Endodermal cell (in vitro differentiated cells): ENCODE measurements around the gene TCEANC2. TPM values are rescaled to one million over a fixed set of nuclear protein-coding genes. Genes with fewer than 3 reads are reported as not detected.

Experiments
- DNase-seq: peaks from one replicate; pipeline ENCODE4 v3.0.0-alpha.2; 2017
- H3K27ac ChIP-seq: 2 replicates; pipeline ENCODE4 v1.5.1; 2013; ENCODE audit warnings: mild to moderate bottlenecking, low read depth, low read length, moderate library complexity
- H3K27me3 ChIP-seq: 2 replicates; pipeline ENCODE4 v1.6.1; 2013; ENCODE audit warnings: mild to moderate bottlenecking, low read length, moderate library complexity; ENCODE audit not compliant: insufficient read depth, control insufficient read depth, poor library complexity, severe bottlenecking
- H3K36me3 ChIP-seq: 2 replicates; pipeline ENCODE4 v1.7.0; 2013; ENCODE audit warnings: mild to moderate bottlenecking, low read length, moderate library complexity; ENCODE audit not compliant: control insufficient read depth, insufficient read depth
- H3K4me1 ChIP-seq: one replicate; pipeline ENCODE4 v1.7.0; 2013; ENCODE audit warnings: low read length; ENCODE audit not compliant: control insufficient read depth, insufficient read depth
- H3K4me3 ChIP-seq: 2 replicates; pipeline ENCODE4 v1.5.1; 2013; ENCODE audit warnings: mild to moderate bottlenecking, low read length, moderate library complexity
- H3K9ac ChIP-seq: 2 replicates; pipeline ENCODE4 v1.6.1; 2013; ENCODE audit warnings: mild to moderate bottlenecking, low read length, moderate library complexity; ENCODE audit not compliant: poor library complexity, severe bottlenecking; ENCODE audit errors: extremely low read depth
- H3K9me3 ChIP-seq: 2 replicates; pipeline ENCODE4 v1.6.1; 2013; ENCODE audit warnings: mild to moderate bottlenecking, low read length, moderate library complexity; ENCODE audit not compliant: control insufficient read depth
- H3K27ac Mint-ChIP-seq: 2 replicates; pipeline ENCODE4 v1.8.0; 2020; ENCODE audit warnings: mixed read lengths
- H3K27me3 Mint-ChIP-seq: 2 replicates; pipeline ENCODE4 v1.8.0; 2021; ENCODE audit warnings: mild to moderate bottlenecking, mixed read lengths; ENCODE audit not compliant: insufficient read depth
- H3K36me3 Mint-ChIP-seq: 2 replicates; pipeline ENCODE4 v1.8.0; 2020; ENCODE audit warnings: low read depth, mixed read lengths
- H3K4me1 Mint-ChIP-seq: 2 replicates; pipeline ENCODE4 v1.8.0; 2020; ENCODE audit warnings: mixed read lengths
- H3K4me3 Mint-ChIP-seq: 2 replicates; pipeline ENCODE4 v1.8.0; 2020; ENCODE audit warnings: mild to moderate bottlenecking, moderate library complexity, mixed read lengths
- H3K9me3 Mint-ChIP-seq: 2 replicates; pipeline ENCODE4 v1.8.0; 2020; ENCODE audit warnings: mild to moderate bottlenecking, mixed read lengths
- CTCF ChIP-seq: fragments of 200-600 bp; sonication (generic); conservative IDR thresholded peaks from 2 replicates; pipeline ENCODE4 v1.5.0; 2021; ENCODE audit warnings: antibody characterized with exemption, mild to moderate bottlenecking
- WGBS, 2 experiments: methylation state at CpG; one replicate each; pipeline versions ENCODE4 v1.1.5 to v1.1.7; 2013; ENCODE audit warnings: missing lambda C conversion rate in 2 of 2, mixed read lengths in 1 of 2; ENCODE audit not compliant: insufficient coverage in 1 of 2, insufficient read length in 1 of 2; 5-methylcytosine and 5-hydroxymethylcytosine counted together
- total RNA-seq, 2 donors: library from RNA; stranded (reverse); fragmentation: NEBNext Ultra II Directional in 1 of 2; extraction: Animal tissue kit (Norgen Biotek cat#: 25700) in 1 of 2; gene quantifications; 2 replicates in 1 of 2; 3 replicates in 1 of 2; pipeline ENCODE4 v1.2.1, GENCODE V29; 2021

Gene TCEANC2
- total RNA-seq, 2 donors from 2014 or later: 5.9 to 6.6 TPM

DNA sequence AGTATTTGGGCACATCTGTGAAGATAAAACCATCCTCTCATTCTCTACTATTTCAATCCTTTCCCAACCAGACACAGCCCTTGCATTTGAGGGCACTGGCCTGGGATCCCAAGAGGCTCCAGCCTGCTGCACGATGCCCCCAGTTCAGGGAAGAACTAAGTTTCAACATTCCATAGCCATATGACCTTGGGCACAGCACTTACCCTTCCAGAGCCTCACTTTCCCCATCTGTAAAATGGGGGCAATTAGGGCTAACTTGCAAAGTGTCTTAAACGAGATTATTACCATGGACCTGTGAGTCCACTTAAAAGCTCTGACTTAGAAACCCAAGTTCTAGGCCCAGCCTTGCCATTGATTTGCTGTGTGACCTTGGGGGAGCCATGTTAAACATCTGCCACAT is 76.5 kb downstream of the TCEANC2 start:
- 79 to 93% methylated on average over 2 of the region's 2 CpGs for WGBS, 2 experiments

DNA sequence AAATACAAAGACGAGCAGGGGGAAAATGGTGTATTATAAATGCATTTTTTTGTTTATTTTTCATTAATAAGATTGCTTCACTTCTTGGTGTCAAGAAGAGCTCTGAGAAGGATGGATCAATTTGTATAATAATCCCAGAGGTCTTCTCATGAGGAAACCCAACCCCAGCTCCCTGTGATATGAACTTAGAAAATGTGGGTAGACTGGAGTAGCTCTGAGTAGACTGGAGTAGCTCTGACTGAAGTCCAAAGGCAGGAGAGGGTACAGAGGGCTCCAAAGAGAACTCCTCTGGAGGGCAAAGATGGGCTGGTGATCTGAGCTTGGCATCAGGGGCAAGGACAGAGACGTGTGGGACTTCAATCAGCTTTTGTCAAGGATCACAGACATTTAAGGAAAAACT is 78.0 kb downstream of the TCEANC2 start:
- Histone ChIP-seq H3K9me3 (no peaks in the 10 kb centered on the region), H3K27me3 (no peaks in the 10 kb centered on the region), H3K27ac (no peak overlapping the region), H3K36me3 (no peaks in the 10 kb centered on the region), H3K4me1 (peaks cover 9% of the 10 kb centered on the region), H3K9ac (no peak overlapping the region), H3K4me3 (no peak overlapping the region)
- Mint-ChIP-seq H3K4me3 (no peak overlapping the region), H3K9me3 (no peaks in the 10 kb centered on the region), H3K27me3 (peaks cover 4% of the 10 kb centered on the region), H3K36me3 (no peaks in the 10 kb centered on the region), H3K4me1 (peaks cover 16% of the 10 kb centered on the region), H3K27ac (no peak overlapping the region)
- WGBS, 2 experiments: 88 to 98% methylated on average over 2 of the region's 2 CpGs
- no peak for TF ChIP-seq CTCF
- DNase-seq: no peak

More for the DNA sequence above, 76.5 kb downstream of the TCEANC2 start:
- H3K4me3 Mint-ChIP-seq: no peak overlapping the region
- DNase-seq: no peak
- TF ChIP-seq CTCF: no peak
- Histone ChIP-seq H3K9me3 (no peaks in the 10 kb centered on the region), H3K9ac (no peak overlapping the region), H3K27me3 (no peaks in the 10 kb centered on the region), H3K36me3 (no peaks in the 10 kb centered on the region), H3K4me3 (no peak overlapping the region), H3K27ac (no peak overlapping the region), H3K4me1 (peaks cover 2% of the 10 kb centered on the region)
- peaks cover 4% of the 10 kb centered on the region for H3K27me3 Mint-ChIP-seq
- H3K36me3 Mint-ChIP-seq: no peaks in the 10 kb centered on the region
- H3K4me1 Mint-ChIP-seq: peaks cover under 1% of the 10 kb centered on the region
- no peaks in the 10 kb centered on the region for H3K9me3 Mint-ChIP-seq
- no peak overlapping the region for H3K27ac Mint-ChIP-seq

DNA sequence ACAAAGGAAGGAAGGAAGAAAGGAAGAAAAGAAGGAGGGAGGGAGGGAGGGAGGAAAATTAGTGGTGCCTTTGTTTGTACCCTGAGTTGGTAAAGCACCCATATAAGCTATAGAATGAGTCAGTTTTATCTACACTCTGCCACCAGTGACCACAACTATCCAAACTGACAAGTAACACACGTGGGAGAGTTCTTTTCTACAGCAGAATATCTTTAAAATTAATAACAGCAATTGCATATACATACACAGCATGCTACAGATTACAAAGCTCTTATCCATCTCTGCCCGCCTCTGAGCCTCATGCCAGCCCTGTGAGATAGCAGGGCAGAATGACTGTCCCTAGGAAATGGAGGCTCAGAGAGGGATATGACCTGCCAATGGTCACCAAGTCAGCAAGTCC is 79.1 kb downstream of the TCEANC2 start:
- Histone ChIP-seq H3K27ac (no peak overlapping the region), H3K9ac (no peak overlapping the region)
- WGBS, 2 experiments: 87 to 100% methylated on average over 1 to 2 of the region's 2 CpGs

More for the DNA sequence above, 79.1 kb downstream of the TCEANC2 start:
- H3K36me3 ChIP-seq: no peaks in the 10 kb centered on the region
- no peaks in the 10 kb centered on the region for H3K36me3 Mint-ChIP-seq
- H3K9me3 ChIP-seq: no peaks in the 10 kb centered on the region
- peaks cover 13% of the 10 kb centered on the region for H3K4me1 ChIP-seq
- no peak overlapping the region for H3K4me3 ChIP-seq
- DNase-seq: no peak
- H3K27ac Mint-ChIP-seq: no peak overlapping the region
- H3K9me3 Mint-ChIP-seq: no peaks in the 10 kb centered on the region
- no peak overlapping the region for H3K4me3 Mint-ChIP-seq
- H3K4me1 Mint-ChIP-seq: peaks cover 24% of the 10 kb centered on the region
- no peak for TF ChIP-seq CTCF
- H3K27me3 ChIP-seq: no peaks in the 10 kb centered on the region
- H3K27me3 Mint-ChIP-seq: peaks cover 4% of the 10 kb centered on the region
